CD4-positive, alpha-beta T cell treated with Interleukin-6 at 100 ng/mL for 8 hours (primary cell): ENCODE data around the gene SERPINF2.
"Not testable (repeated sequence)": the region's sequence is repeated elsewhere in the genome, so short reads cannot be mapped to it uniquely, and the experiment has no call there.

Experiments
- DNase-seq: peaks from one replicate; pipeline ENCODE4 v3.0.0-alpha.2; 2020; ENCODE audit warnings: mixed read lengths, low spot score

Gene SERPINF2

DNA sequence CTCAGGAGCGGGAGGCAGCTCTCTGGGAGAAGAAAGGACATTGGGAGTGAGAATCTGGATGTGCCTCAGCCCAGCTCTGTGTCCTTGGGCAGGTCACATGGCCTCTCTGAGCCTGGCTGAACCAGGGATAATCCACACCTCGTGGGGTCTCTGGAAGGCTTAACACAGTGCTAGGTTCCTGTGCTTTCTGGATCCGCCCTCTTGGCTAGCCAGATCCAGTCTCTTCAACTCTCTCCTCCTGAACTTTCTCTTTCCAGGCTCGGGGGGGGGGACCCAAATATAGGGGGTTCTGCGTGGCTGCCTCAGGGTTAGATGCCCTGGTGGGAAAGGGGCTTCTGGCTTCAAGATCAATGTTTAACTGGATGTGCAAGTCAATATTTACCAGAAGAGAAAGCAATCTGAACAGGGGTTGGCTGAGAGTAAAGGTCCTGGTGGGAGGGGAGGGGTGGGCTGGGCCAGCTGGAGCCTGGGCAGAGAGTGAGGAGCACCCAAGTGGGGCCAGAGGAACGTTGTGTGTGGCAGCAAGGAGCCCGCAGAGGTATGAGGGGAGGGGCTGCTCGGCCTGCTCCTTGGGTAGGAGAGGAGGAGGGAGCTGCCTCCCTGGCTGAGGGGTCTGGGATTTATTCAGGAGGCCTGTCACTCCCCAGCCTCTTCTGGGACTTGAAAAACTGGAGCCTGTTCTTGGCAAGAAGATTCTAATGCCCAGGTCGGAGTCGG, at the start of gene SERPINF2:
SERPINF2 (plus strand) TSS at position 501 of the 717 bp plus-strand sequence. CDS start 2,125 bp downstream, outside the sequence.
- DNase-seq: no peak

DNA sequence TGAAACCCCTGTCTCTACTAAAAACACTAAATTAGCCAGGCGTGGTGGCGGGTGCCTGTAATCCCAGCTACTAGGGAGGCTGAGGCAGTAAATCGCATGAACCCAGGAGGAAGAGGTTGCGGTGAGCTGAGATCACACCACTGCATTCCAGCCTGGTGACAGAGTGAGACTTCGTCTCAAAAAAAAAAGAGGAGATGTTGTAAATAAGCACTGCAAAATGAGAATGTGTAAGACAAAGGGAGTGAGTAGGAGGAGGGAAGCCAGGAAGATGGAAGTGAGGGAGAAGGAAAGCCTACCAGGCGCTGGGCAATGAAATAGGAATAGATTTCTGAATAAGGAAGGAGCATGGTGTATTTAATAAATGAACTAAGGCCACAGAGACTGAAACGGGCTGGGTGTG, 49.3 kb upstream of the SERPINF2 start:
- no peak for DNase-seq

DNA sequence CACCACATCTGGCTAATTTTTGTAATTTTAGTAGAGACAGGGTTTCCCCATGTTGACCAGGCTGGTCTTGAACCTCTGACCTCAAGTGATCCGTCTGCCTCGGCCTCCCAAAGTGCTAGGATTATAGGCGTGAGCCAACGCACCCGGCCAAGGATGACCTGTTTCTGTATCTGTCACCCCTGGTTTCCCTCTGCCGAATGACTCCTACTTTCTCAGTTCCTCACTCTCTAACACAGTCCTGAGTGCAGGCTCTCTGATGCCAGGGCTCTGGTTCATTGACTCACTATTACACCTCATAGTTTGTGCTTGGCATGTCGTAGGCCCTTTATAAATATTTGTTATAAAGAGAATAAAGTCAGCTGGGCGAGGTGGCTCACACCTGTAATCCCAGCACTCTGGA, 47.3 kb upstream of the SERPINF2 start:
- DNase-seq: no peak

DNA sequence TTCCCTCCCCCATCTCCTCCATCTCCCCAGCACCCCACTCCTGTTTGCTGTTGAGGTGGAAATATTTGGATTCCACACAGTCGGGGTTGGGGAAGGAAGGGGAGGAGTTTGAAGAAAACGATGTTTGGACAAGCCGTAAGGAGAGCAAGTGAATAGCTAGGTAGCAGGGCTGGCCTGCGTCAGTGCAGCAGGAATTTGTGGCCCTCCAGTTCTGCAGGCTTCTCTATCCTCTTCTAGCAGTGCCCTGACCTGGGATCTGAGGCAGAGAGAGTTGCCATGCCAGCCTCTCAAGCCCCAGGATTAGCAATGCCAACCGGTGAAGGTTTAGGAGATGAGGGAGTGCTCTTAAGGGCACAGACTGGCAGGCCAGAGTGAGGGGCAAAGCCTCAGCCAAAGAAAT, 45.0 kb upstream of the SERPINF2 start:
- no peak for DNase-seq

DNA sequence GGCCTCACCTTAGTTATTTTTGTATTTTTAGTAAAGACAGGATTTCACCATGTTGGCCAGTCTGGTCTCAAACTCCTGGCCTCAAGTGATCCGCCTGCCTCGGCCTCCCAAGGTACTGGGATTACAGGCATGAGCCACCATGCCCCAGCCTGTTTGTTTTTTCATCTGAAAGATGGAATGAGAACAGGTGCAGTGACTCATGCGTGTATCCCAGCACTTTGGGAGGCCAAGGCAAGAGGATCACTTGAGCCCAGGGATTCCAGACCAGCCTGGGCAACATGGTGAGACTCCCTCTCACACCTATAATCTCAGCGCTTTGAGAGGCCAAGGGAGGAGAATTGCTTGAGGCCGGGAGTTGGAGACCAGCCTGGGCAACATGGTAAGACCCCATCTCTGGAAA, 42.8 kb upstream of the SERPINF2 start:
- DNase-seq: not testable (repeated sequence)

DNA sequence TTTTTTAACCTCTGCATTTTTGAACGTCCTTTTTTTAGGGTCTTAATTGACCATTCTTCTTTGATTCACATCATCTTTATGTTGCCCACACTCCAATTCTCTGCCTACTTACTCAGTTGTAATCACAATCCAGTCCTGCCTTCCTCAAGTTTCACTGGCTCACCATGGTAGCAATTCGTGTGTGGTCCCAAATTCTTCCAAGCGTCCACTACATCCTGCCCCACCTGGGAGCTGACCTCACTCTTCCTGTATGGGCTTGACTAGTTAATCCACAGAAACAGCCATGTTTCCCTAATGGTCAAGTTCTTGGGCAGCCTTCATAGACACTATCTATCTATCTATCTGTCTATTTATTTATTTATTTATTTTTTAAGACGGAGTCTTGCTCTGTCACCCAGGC, 39.6 kb upstream of the SERPINF2 start:
- DNase-seq: no peak

- no peak for DNase-seq
Observed at GRCh38 chr17:1705004-1705403, 37.7 kb upstream of the SERPINF2 start.

DNA sequence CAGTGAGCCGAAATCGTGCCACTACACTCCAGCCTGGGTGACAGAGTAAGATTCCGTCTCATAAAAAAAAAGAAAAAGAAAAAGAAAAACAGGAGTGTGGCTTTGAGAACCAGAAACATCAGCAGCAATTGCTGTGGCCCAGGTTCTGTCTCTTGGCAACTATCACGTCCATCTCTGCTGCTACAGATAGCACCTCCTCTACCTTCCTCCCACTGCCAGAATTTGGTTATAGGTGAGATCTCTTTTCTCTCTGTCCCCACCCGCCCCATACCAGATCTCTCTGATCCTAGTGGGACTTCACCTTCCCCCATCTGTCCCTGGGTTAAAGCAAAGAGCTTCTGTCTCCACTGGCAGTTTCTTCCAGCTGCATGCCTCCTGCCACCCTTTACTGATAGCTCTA, 35.6 kb upstream of the SERPINF2 start:
- peak; percentile 44 for DNase-seq

DNA sequence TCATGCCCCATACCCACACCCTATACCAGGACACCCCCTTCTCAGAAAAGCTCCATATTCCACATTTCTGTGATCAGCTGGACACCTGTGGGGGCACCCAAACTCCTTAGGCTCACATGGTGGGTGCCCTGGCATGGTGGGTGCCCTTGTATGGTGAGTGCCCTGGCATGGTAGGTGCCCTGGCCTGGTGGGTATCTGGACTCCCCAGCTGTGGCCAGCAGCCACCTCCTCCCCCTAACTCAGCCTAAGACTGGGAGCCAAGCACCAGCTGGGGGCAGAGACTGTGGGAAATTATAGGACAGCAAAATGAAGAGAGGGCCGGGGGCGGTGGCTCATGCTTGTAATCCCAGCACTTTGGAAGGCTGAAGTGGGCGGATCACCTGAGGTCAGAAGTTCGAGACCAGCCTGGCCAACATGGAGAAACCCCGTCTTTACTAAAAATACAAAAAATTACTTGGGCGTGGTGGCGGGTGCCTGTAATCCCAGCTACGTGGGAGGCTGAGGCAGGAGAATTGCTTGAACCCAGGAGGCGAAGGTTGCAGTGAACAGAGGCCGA, 33.8 kb upstream of the SERPINF2 start:
- not testable (repeated sequence) for DNase-seq

DNA sequence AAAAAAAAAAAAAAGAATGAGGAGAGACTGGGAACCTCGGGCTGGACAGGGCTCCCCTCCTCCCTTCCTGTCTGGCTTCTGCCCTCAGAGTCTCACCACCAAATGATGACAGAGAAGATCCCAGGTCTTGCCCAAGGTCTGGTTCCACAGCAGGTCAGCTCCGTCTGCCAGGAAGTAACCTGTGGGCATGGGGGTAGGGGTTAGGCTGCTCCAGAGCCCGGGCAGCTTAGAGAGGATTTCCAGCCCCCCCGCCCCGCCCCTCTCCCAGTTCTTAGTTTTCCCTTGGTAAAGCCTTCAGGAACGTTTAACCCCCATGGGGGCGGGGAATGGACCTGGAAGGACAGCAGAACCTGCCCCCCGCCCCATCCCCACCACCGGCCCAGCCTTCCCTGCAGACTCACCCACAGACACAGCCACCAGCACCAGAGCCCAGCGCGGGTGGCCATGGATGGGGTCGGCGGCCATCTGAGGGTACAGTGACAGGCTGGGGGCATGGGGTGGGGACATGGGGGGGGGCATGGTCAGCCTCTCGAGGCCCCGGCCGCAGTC, 33.2 kb upstream of the SERPINF2 start:
- no peak for DNase-seq

DNA sequence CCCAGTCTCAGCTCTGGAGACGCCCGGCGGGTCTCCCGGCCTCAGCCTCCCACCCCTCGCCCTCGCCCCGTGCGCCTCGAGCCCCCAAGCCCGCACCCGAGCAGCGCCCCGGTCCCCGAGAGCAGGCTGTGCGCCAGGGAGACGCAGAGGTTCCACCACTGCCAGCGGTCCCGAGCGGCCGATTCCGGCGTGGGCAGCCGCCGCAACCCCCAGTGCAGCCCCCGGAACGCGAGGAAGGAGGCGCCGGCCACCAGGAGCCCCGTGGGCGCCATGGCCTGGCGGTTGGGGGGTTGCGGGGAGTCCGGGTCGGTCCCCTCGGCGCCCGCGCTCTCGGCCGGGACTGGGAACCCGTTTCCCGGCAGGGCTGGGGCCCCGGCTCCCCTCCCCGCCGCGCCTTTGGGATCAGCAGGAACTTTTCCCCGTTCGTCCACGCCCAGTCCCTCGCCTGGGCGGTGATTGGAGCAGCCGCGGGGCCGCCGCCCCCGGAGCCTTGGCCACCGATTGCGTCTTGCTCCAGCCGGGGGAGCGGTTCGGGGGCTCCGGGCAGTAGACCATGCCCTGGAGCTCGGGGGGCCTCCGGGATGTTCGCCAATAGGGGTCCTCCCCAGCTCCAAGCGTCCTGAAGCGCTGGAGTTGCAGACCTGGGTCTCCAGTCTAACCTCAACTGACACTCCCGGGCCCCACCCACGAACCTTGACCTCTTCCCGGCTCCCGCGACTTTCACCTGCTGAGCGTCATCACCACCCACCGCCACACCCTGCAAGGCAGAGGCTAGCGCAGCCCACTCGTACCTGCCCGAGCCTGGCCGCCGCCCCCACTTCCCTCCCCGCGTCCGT, 32.5 kb upstream of the SERPINF2 start, which contains the start of gene TLCD2:
TLCD2 (minus strand) TSS at position 407 of the 836 bp plus-strand sequence; CDS start at position 272, 135 bp downstream.
- no peak for DNase-seq

DNA sequence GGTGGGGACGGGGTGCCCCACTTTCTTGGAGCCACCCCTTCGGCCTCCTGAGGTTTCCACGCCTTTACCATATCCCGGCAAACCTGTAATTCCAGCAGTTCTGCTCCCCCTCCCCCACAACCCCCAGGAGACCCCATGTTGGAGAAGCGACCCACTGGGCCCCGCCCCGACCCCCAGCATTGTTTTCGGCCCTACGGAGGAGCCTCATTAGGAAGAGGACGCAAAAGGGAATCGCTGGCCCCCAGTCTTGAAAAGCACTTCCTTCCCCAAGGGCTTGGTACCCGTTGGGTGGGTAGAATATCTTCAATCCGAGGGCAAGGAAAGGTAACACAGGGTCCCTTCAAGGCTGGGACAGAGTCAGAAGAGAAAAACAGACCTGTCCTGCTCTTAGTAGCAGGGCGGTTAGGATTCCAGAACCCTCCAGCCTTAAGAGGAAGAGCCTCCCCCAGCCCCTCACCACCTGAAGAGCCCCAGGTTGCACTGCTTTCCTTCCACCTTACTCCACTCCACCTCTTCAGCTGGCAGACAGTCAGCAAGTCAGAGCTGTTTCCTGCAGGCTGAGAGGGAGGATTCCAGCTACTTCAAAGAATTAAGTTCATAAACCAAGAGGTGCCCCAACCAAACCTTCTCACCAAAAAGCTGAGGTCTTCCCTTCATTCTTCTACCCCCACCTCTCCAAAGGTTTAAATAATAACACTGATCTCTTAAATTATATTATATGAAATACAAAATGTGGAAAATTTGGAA, 31.7 kb upstream of the SERPINF2 start:
- DNase-seq: no peak

DNA sequence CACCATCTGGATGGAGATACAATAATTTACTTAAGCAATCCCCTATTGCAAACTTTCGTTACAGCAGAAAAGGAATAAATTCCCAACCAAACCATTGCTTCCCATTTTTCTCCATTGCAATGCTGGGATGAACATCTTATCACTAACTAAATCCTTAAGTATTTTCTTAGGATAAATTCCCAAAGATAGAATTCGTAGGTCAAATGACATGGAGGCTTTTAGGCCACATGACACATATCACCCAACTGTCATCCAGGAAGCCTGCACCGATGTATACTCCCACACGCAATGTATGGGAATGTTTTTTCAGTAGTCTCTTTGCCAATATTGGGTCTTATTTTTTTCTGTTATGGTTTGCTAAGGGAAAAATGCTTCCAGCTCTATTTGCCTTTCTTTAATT, 30.9 kb upstream of the SERPINF2 start:
- no peak for DNase-seq

- no peak for DNase-seq
Observed at GRCh38 chr17:1712271-1712670, 30.4 kb upstream of the SERPINF2 start.

GRCh38 chr17:1713160-1713877, 29.4 kb upstream of the SERPINF2 start:
- no peak for DNase-seq

GRCh38 chr17:1713878-1714426, 28.7 kb upstream of the SERPINF2 start:
- DNase-seq: no peak

- no peak for DNase-seq
Observed at GRCh38 chr17:1714427-1714979, 28.2 kb upstream of the SERPINF2 start.

DNA sequence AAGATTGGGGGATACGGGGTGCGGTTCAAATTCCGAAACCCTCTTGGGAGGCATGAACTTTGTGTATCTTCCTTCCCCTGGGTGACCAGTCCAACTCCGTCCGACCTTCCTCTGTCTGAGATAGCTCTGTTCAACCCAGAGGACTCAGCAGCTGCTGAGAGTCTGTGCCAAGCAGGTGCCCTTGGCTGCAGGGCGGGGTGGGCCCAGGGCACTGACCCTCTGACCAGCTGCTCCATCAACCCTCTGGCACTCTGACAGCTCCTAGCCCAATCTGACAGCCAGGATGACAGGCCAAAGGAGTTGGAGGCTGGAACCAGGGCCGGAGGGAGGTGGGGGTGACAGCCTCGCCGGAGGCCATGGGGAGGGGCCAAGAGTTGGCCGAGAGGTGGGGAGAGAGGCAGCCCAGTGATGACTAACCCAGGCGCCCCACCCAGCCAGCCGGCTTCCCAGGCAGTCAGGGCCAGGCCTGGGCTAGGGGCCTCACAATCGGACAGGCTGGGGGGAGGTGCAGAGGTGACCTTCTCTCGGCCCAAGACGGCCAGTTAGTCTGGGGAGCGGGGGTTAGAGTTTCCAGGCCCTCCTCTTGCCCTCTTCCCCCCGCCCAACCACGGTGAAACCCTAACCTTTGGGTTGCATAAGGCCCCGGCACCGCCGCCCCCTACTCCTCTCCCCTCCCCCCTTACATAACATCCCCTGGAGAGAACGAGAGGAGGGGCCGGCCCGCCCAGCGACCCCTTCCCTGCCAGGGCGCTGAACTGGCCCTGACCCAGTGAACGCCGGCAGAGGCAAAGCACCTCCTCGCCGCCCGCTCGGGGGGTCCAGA, 27.5 kb upstream of the SERPINF2 start:
- DNase-seq: peak; percentile 40

- no peak for DNase-seq
Observed at GRCh38 chr17:1715803-1716075, 26.9 kb upstream of the SERPINF2 start.
